H9 (cell line): ENCODE results near the gene RNF217. TPM values are rescaled to one million over a fixed set of nuclear protein-coding genes. Genes with fewer than 3 reads are reported as not detected.

Source experiments
- DNase-seq: peaks from one replicate; pipeline ENCODE4 v3.0.0-alpha.2; 2017
- H2AFZ ChIP-seq: one replicate; pipeline ENCODE4 v1.6.1; 2013; ENCODE audit warnings: mild to moderate bottlenecking, low read length, control low read depth, moderate library complexity
- H2AK5ac ChIP-seq: 2 replicates; pipeline ENCODE4 v1.6.1; 2013; ENCODE audit warnings: low read length, control low read depth, mixed read lengths; ENCODE audit not compliant: insufficient read length
- H2BK120ac ChIP-seq: one replicate; pipeline ENCODE4 v1.6.1; 2013; ENCODE audit warnings: low read depth, mild to moderate bottlenecking, low read length, control low read depth, inconsistent platforms; ENCODE audit not compliant: poor library complexity, severe bottlenecking
- H2BK12ac ChIP-seq: 2 replicates; pipeline ENCODE4 v1.6.1; 2013; ENCODE audit warnings: low read length, control low read depth, mixed read lengths, low read depth; ENCODE audit not compliant: insufficient read length
- H2BK15ac ChIP-seq: 2 replicates; pipeline ENCODE4 v1.6.1; 2013; ENCODE audit warnings: low read depth, low read length, control low read depth
- H2BK20ac ChIP-seq: one replicate; pipeline ENCODE4 v1.6.1; 2013; ENCODE audit warnings: low read depth, mild to moderate bottlenecking, low read length, control low read depth, inconsistent platforms; ENCODE audit not compliant: poor library complexity, severe bottlenecking
- H2BK5ac ChIP-seq: 2 replicates; pipeline ENCODE4 v1.6.1; 2013; ENCODE audit warnings: low read length, control low read depth, mixed read lengths; ENCODE audit not compliant: insufficient read length
- H3K14ac ChIP-seq: 2 replicates; pipeline ENCODE4 v1.6.1; 2013; ENCODE audit warnings: low read length, control low read depth; ENCODE audit not compliant: insufficient read depth
- H3K18ac ChIP-seq: 2 replicates; pipeline ENCODE4 v1.6.1; 2013; ENCODE audit warnings: low read depth, mild to moderate bottlenecking, mixed read lengths, low read length, control low read depth; ENCODE audit not compliant: insufficient read length
- H3K23ac ChIP-seq: 2 replicates; pipeline ENCODE4 v1.6.1; 2013; ENCODE audit warnings: low read length, control low read depth, mixed read lengths, low read depth; ENCODE audit not compliant: insufficient read length
- H3K23me2 ChIP-seq: 2 replicates; pipeline ENCODE4 v1.6.1; 2013; ENCODE audit warnings: low read depth, mild to moderate bottlenecking, mixed read lengths, low read length, control low read depth; ENCODE audit not compliant: insufficient read length, poor library complexity, severe bottlenecking
- H3K27ac ChIP-seq: 2 replicates; pipeline ENCODE4 v1.5.1; 2013; ENCODE audit warnings: low read length, control low read depth, mixed read lengths, low read depth; ENCODE audit not compliant: insufficient read length
- H3K27me3 ChIP-seq: 2 replicates; pipeline ENCODE4 v1.6.1; 2013; ENCODE audit warnings: low read length, control low read depth, inconsistent platforms; ENCODE audit not compliant: insufficient read depth
- H3K4ac ChIP-seq: 2 replicates; pipeline ENCODE4 v1.6.1; 2013; ENCODE audit warnings: low read depth, mild to moderate bottlenecking, control low read depth, inconsistent platforms, low read length, moderate library complexity
- H3K4me1 ChIP-seq: 2 replicates; pipeline ENCODE4 v1.6.1; 2013; ENCODE audit warnings: low read length, control low read depth, inconsistent platforms; ENCODE audit not compliant: insufficient read depth
- H3K4me2 ChIP-seq: 2 replicates; pipeline ENCODE4 v1.6.1; 2013; ENCODE audit warnings: low read length, control low read depth, mixed read lengths; ENCODE audit not compliant: insufficient read length, insufficient read depth
- H3K56ac ChIP-seq: 2 replicates; pipeline ENCODE4 v1.6.1; 2013; ENCODE audit warnings: low read depth, mild to moderate bottlenecking, mixed read lengths, low read length, control low read depth; ENCODE audit not compliant: insufficient read length
- H3K79me1 ChIP-seq: 2 replicates; pipeline ENCODE4 v1.6.1; 2013; ENCODE audit warnings: low read depth, mild to moderate bottlenecking, moderate library complexity, low read length, control low read depth, inconsistent platforms; ENCODE audit not compliant: insufficient read depth, poor library complexity, severe bottlenecking
- H3K79me2 ChIP-seq: 2 replicates; pipeline ENCODE4 v1.6.1; 2013; ENCODE audit warnings: low read length, control low read depth, inconsistent platforms; ENCODE audit not compliant: insufficient read depth
- H3K9ac ChIP-seq: 2 replicates; pipeline ENCODE4 v1.6.1; 2013; ENCODE audit warnings: low read length, control low read depth, mixed read lengths; ENCODE audit not compliant: insufficient read length; ENCODE audit errors: extremely low read depth
- H3K9me3 ChIP-seq: one replicate; pipeline ENCODE4 v1.6.1; 2013; ENCODE audit warnings: low read depth, low read length, inconsistent platforms; ENCODE audit not compliant: control insufficient read depth
- H3T11ph ChIP-seq: one replicate; pipeline ENCODE4 v1.6.1; 2013; ENCODE audit warnings: mild to moderate bottlenecking, low read length, control low read depth, inconsistent platforms
- H4K20me1 ChIP-seq: one replicate; pipeline ENCODE4 v1.6.1; 2013; ENCODE audit not compliant: control insufficient read depth, insufficient read length, insufficient read depth
- H4K5ac ChIP-seq: 2 replicates; pipeline ENCODE4 v1.6.1; 2013; ENCODE audit warnings: low read depth, mild to moderate bottlenecking, mixed read lengths, low read length, control low read depth; ENCODE audit not compliant: insufficient read length
- H4K8ac ChIP-seq: replicated peaks from 2 replicates; pipeline ENCODE4 v1.6.1; 2013; ENCODE audit warnings: low read length, control low read depth, mixed read lengths, low read depth; ENCODE audit not compliant: insufficient read length
- H4K91ac ChIP-seq: 2 replicates; pipeline ENCODE4 v1.6.1; 2013; ENCODE audit warnings: low read depth, mild to moderate bottlenecking, moderate library complexity, mixed read lengths, low read length, control low read depth; ENCODE audit not compliant: insufficient read length
- H3K27ac Mint-ChIP-seq, 3 experiments: 2 replicates in 2 of 3; 3 replicates in 1 of 3; pipeline ENCODE4 v1.8.0; 2020 to 2021; ENCODE audit warnings: mixed read lengths in 3 of 3, mild to moderate bottlenecking in 1 of 3, moderate library complexity in 1 of 3
- H3K27me3 Mint-ChIP-seq: 2 replicates; pipeline ENCODE4 v1.8.0; 2021; ENCODE audit warnings: low read depth, mild to moderate bottlenecking, moderate library complexity, mixed read lengths
- H3K36me3 Mint-ChIP-seq, 3 experiments: 2 replicates in 2 of 3; 3 replicates in 1 of 3; pipeline ENCODE4 v1.8.0; 2020 to 2021; ENCODE audit warnings: low read depth in 3 of 3, mixed read lengths in 3 of 3; ENCODE audit not compliant: insufficient read depth in 1 of 3
- H3K4me1 Mint-ChIP-seq, 2 experiments: 2 replicates each; pipeline ENCODE4 v1.8.0; 2020; ENCODE audit warnings: mixed read lengths in 2 of 2
- H3K4me3 Mint-ChIP-seq, 2 experiments: 2 replicates in 1 of 2; 3 replicates in 1 of 2; pipeline ENCODE4 v1.8.0; 2020 to 2021; ENCODE audit warnings: mild to moderate bottlenecking in 2 of 2, mixed read lengths in 2 of 2, moderate library complexity in 1 of 2
- H3K9me3 Mint-ChIP-seq, 2 experiments: 2 replicates in 1 of 2; 3 replicates in 1 of 2; pipeline ENCODE4 v1.8.0; 2020; ENCODE audit warnings: mild to moderate bottlenecking in 2 of 2, mixed read lengths in 2 of 2, moderate library complexity in 1 of 2
- CTCF ChIP-seq: fragments of 200-600 bp; sonication (generic); conservative IDR thresholded peaks from 3 replicates; pipeline ENCODE4 v1.8.0; 2021; ENCODE audit warnings: antibody characterized with exemption, mild to moderate bottlenecking
- WGBS: extraction: QIAGEN DNeasy Blood & Tissue Kit; methylation state at CpG from one replicate; pipeline ENCODE4 v1.1.7; 2013; ENCODE audit warnings: missing lambda C conversion rate, low lambda C conversion rate, mixed read lengths; ENCODE audit not compliant: insufficient read length; ENCODE audit errors: extremely low coverage; 5-methylcytosine and 5-hydroxymethylcytosine counted together
- total RNA-seq: library from RNA; stranded (reverse); gene quantifications from 2 replicates; pipeline ENCODE4 v1.2.1, GENCODE V29; 2021

Gene RNF217
- total RNA-seq, 1 experiment from 2014 or later = 9.6 TPM

GRCh38 chr6:124994648-124995047 is 32.4 kb downstream of the RNF217 start:
- Mint-ChIP-seq H3K4me1 (peaks cover 13 to 14% of the 10 kb centered on the region in 2 experiments), H3K36me3 (no peaks in the 10 kb centered on the region), H3K4me3 (no peak overlapping the region), H3K9me3 (no peaks in the 10 kb centered on the region), H3K27ac (no peak overlapping the region), H3K27me3 (no peaks in the 10 kb centered on the region)
- TF ChIP-seq CTCF = no peak
- no peak overlapping the region for H4K8ac ChIP-seq
- no peak overlapping the region for H2BK120ac ChIP-seq
- peaks cover 2% of the 10 kb centered on the region for H3K79me1 ChIP-seq
- no peaks in the 10 kb centered on the region for H3K23me2 ChIP-seq
- no peak overlapping the region for H2BK15ac ChIP-seq
- H2BK12ac ChIP-seq = no peak overlapping the region
- no peak overlapping the region for H3T11ph ChIP-seq
- H3K14ac ChIP-seq = no peak overlapping the region
- H2BK20ac ChIP-seq = no peak overlapping the region
- H3K79me2 ChIP-seq = no peaks in the 10 kb centered on the region
- no CpG with 5 or more reads among the region's 3 CpGs for WGBS
- H4K91ac ChIP-seq = no peak overlapping the region
- H3K23ac ChIP-seq = no peak overlapping the region
- no peaks in the 10 kb centered on the region for H4K20me1 ChIP-seq
- no peak overlapping the region for H3K27ac ChIP-seq
- H4K5ac ChIP-seq = no peak overlapping the region
- DNase-seq = no peak
- no peaks in the 10 kb centered on the region for H3K27me3 ChIP-seq
- H3K56ac ChIP-seq = no peak overlapping the region
- H3K9me3 ChIP-seq = no peaks in the 10 kb centered on the region
- H2AK5ac ChIP-seq = no peak overlapping the region
- H3K4me1 ChIP-seq = no peaks in the 10 kb centered on the region; the same call in 1 of the 2 replicates
- H3K4ac ChIP-seq = no peak overlapping the region
- no peak overlapping the region for H2AFZ ChIP-seq
- no peak overlapping the region for H3K18ac ChIP-seq
- no peak overlapping the region for H3K4me2 ChIP-seq
- H2BK5ac ChIP-seq = no peak overlapping the region
- H3K9ac ChIP-seq = no peak overlapping the region
